A549 (cell line): ENCODE results near the gene IRF4. TPM values are rescaled to one million over a fixed set of nuclear protein-coding genes. Genes with fewer than 3 reads are reported as not detected.

Experiments
- ATAC-seq, 2 experiments: fragments of 200-7000 bp in 1 of 2; fragments of >200 bp in 1 of 2; cut with Nextera tagmentation in 1 of 2; cut with Tn5 transposase in 1 of 2; 3 replicates each; pipeline versions ENCODE4 v1.8.0 to v1.9.1; 2018 to 2020; ENCODE audit warnings: mild to moderate bottlenecking in 1 of 2, moderate library complexity in 1 of 2
- CTCF ChIA-PET: fragments of 300-600 bp; sonication (Branson Sonifier 250); formaldehyde crosslinking; extraction: SDS; loops from one replicate; lab custom pipeline; 2021; ENCODE audit warnings: antibody characterized with exemption, inconsistent platforms; lab: Yijun Ruan, JAX
- POLR2A ChIA-PET: fragments of 350-600 bp; formaldehyde crosslinking; extraction: SDS; loops from one replicate; lab custom pipeline; 2021; ENCODE audit warnings: antibody characterized with exemption, inconsistent platforms; lab: Yijun Ruan, JAX
- DNase-seq, 2 experiments: peaks; one replicate each; pipeline versions ENCODE4 v3.0.0 to v3.0.0-alpha.2; 2011 to 2016; ENCODE audit warnings: low read depth in 1 of 2, low spot score in 1 of 2
- FAIRE-seq: peaks from 2 replicates; lab custom pipeline; 2011; peaks lifted over from hg19 to GRCh38; lab: Jason Lieb, UNC
- H3K27ac ChIP-seq, 2 experiments: fragments of >200 bp; sonication (Bioruptor Twin); formaldehyde crosslinking; 3 replicates each; pipeline ENCODE4 v1.5.1; 2016 to 2017
- H3K4me1 ChIP-seq: fragments of >200 bp; sonication (Bioruptor Twin); formaldehyde crosslinking; 3 replicates; pipeline ENCODE4 v1.6.1; 2016
- H3K4me2 ChIP-seq: fragments of >200 bp; sonication (Bioruptor Twin); formaldehyde crosslinking; 3 replicates; pipeline ENCODE4 v1.6.1; 2016
- H3K4me3 ChIP-seq: fragments of >200 bp; sonication (Bioruptor Twin); formaldehyde crosslinking; 3 replicates; pipeline ENCODE4 v1.5.1; 2016
- H3K9me3 ChIP-seq: fragments of >200 bp; sonication (Bioruptor Twin); formaldehyde crosslinking; 3 replicates; pipeline ENCODE4 v1.6.1; 2016
- ATOH8 ChIP-seq: fragments of 250-450 bp; sonication (Bioruptor Pico); IDR thresholded peaks from 2 replicates; pipeline ENCODE4 v1.5.0; 2020; ENCODE audit warnings: low read depth, mild to moderate bottlenecking, moderate library complexity
- CEBPB ChIP-seq, 2 experiments: fragments of >200 bp in 1 of 2; sonication (Bioruptor Twin) in 1 of 2; formaldehyde crosslinking in 1 of 2; IDR thresholded peaks; 2 replicates each; pipeline ENCODE4 v1.6.1; 2012 to 2016
- CHD2 ChIP-seq: fragments of 150-350 bp; IDR thresholded peaks from 2 replicates; pipeline ENCODE4 v1.6.1; 2014; ENCODE audit warnings: low read length; ENCODE audit not compliant: partially characterized antibody
- CTCF ChIP-seq: fragments of >200 bp; sonication (Bioruptor Twin); formaldehyde crosslinking; IDR thresholded peaks from 3 replicates; pipeline ENCODE4 v1.5.1; 2016
- EP300 ChIP-seq, 2 experiments: fragments of >200 bp; sonication (Bioruptor Twin); formaldehyde crosslinking; IDR thresholded peaks; 2 replicates in 1 of 2; 3 replicates in 1 of 2; pipeline ENCODE4 v1.6.1; 2016 to 2017
- FOSL2 ChIP-seq, 2 experiments: fragments of 450-650 bp in 1 of 2; fragments of >200 bp in 1 of 2; sonication (Bioruptor Twin) in 1 of 2; formaldehyde crosslinking; IDR thresholded peaks; 2 replicates each; pipeline versions ENCODE4 v1.5.0 to v1.6.1; 2016 to 2020; ENCODE audit warnings: mild to moderate bottlenecking in 1 of 2, moderate library complexity in 1 of 2
- FOXS1 ChIP-seq: fragments of 250-450 bp; sonication (Bioruptor Pico); IDR thresholded peaks from 2 replicates; pipeline ENCODE4 v1.5.0; 2020; ENCODE audit warnings: mild to moderate bottlenecking, moderate library complexity
- HDAC2 ChIP-seq: fragments of 200-600 bp; sonication (generic); IDR thresholded peaks from 2 replicates; pipeline ENCODE4 v1.6.1; 2016
- HEYL ChIP-seq: fragments of 250-450 bp; sonication (Bioruptor Pico); IDR thresholded peaks from 2 replicates; pipeline ENCODE4 v1.8.0; 2021; ENCODE audit warnings: mild to moderate bottlenecking, moderate library complexity
- HOXA7 ChIP-seq: fragments of 250-450 bp; sonication (Bioruptor Pico); IDR thresholded peaks from 2 replicates; pipeline ENCODE4 v1.5.0; 2020; ENCODE audit warnings: mild to moderate bottlenecking, moderate library complexity
- HOXB13 ChIP-seq: fragments of 250-450 bp; sonication (Bioruptor Pico); IDR thresholded peaks from 2 replicates; pipeline ENCODE4 v1.5.0; 2020; ENCODE audit warnings: low read depth, mild to moderate bottlenecking, moderate library complexity
- HOXB5 ChIP-seq: fragments of 250-450 bp; sonication (Bioruptor Pico); IDR thresholded peaks from 2 replicates; pipeline ENCODE4 v1.5.0; 2020; ENCODE audit warnings: mild to moderate bottlenecking, moderate library complexity
- JUN ChIP-seq, 2 experiments: fragments of >200 bp; sonication (Bioruptor Twin); formaldehyde crosslinking; IDR thresholded peaks; 2 replicates in 1 of 2; 3 replicates in 1 of 2; pipeline ENCODE4 v1.6.1; 2016 to 2017
- JUNB ChIP-seq: fragments of >200 bp; sonication (Bioruptor Twin); formaldehyde crosslinking; IDR thresholded peaks from 2 replicates; pipeline ENCODE4 v1.6.1; 2016
- KDM1A ChIP-seq: fragments of 200-600 bp; sonication (generic); IDR thresholded peaks from 2 replicates; pipeline ENCODE4 v1.6.1; 2016; ENCODE audit warnings: low read depth, mild to moderate bottlenecking
- MAX ChIP-seq: IDR thresholded peaks from 2 replicates; pipeline ENCODE4 v1.6.1; 2012
- MYC ChIP-seq: IDR thresholded peaks from 2 replicates; pipeline ENCODE4 v1.6.1; 2012; ENCODE audit warnings: mild to moderate bottlenecking, inconsistent platforms, low read length, improper control_type of control experiment, borderline replicate concordance
- NPAS2 ChIP-seq: fragments of 250-450 bp; sonication (Bioruptor Pico); IDR thresholded peaks from 2 replicates; pipeline ENCODE4 v1.8.0; 2022; ENCODE audit warnings: mild to moderate bottlenecking, moderate library complexity, borderline replicate concordance
- RFX5 ChIP-seq: fragments of 450-650 bp; IDR thresholded peaks from 2 replicates; pipeline ENCODE4 v1.7.1; 2014; ENCODE audit warnings: antibody characterized with exemption, mild to moderate bottlenecking, moderate library complexity
- RNF2 ChIP-seq: fragments of 200-600 bp; sonication (generic); IDR thresholded peaks from 2 replicates; pipeline ENCODE4 v1.6.1; 2016; ENCODE audit warnings: low read depth, mild to moderate bottlenecking, antibody characterized with exemption, moderate library complexity, borderline replicate concordance
- TFCP2L1 ChIP-seq: fragments of 250-450 bp; sonication (Bioruptor Pico); IDR thresholded peaks from 2 replicates; pipeline ENCODE4 v1.5.0; 2021; ENCODE audit warnings: mild to moderate bottlenecking
- TP53 ChIP-seq: fragments of 250-450 bp; sonication (Bioruptor Pico); IDR thresholded peaks from 2 replicates; pipeline ENCODE4 v1.5.0; 2021; ENCODE audit warnings: mild to moderate bottlenecking, moderate library complexity
- ZSCAN20 ChIP-seq: fragments of 250-450 bp; sonication (Bioruptor Pico); IDR thresholded peaks from 2 replicates; pipeline ENCODE4 v1.8.0; 2022; ENCODE audit warnings: mild to moderate bottlenecking, moderate library complexity
- WGBS: methylation state at CpG from one replicate; pipeline ENCODE4 v1.1.6; 2017; ENCODE audit errors: missing lambda C conversion rate; 5-methylcytosine and 5-hydroxymethylcytosine counted together
- polyA plus RNA-seq, 4 experiments: library from polyadenylated mRNA; depleted of rRNA in 3 of 4; stranded (reverse); fragments of >200 nt; fragmentation: RNase III in 1 of 4; extraction: RNeasy Plus Mini Kit Qiagen cat#74134 plus additional on column Dnase treatment in 1 of 4; gene quantifications; 2 replicates in 3 of 4; 3 replicates in 1 of 4; pipeline ENCODE4 v1.2.3, GENCODE V29; 2011 to 2017

IRF4 gene
- polyA plus RNA-seq, 2 of the 4 experiments (the other 2 are of a cell fraction) = 0.03 TPM

GRCh38 chr6:358847-359246 lies 32.7 kb upstream of the IRF4 start:
- WGBS = 76% methylated on average over 5 of the region's 8 CpGs
- ChIA-PET CTCF (no interaction called here), POLR2A (no interaction called here)
- H3K9me3 ChIP-seq = no peaks in the 10 kb centered on the region
- no peak overlapping the region for H3K4me2 ChIP-seq
- no peak for ATAC-seq
- no peak overlapping the region for H3K4me3 ChIP-seq
- no peak for FAIRE-seq
- TF ChIP-seq RNF2 (no peak), HEYL (CRISPR knock-in tag) (no peak), JUN (IDR thresholded peaks at IDR 0.05) (no peak), KDM1A (no peak), MYC (no peak), RFX5 (no peak), HOXB13 (no peak), FOXS1 (CRISPR knock-in tag) (no peak), TFCP2L1 (CRISPR knock-in tag) (no peak), CTCF (no peak)
- no peak overlapping the region for H3K27ac ChIP-seq
- H3K4me1 ChIP-seq = no peaks in the 10 kb centered on the region
- no peak for DNase-seq

GRCh38 chr6:359261-360035 lies 32.1 kb upstream of the IRF4 start:
- no peak for DNase-seq
- Histone ChIP-seq H3K27ac (no peak overlapping the region), H3K4me2 (no peak overlapping the region), H3K4me1 (no peaks in the 10 kb centered on the region), H3K9me3 (peaks cover 2% of the 10 kb centered on the region; the same call in 1 of the 3 replicates), H3K4me3 (no peak overlapping the region)
- ChIA-PET CTCF (no interaction called here), POLR2A (no interaction called here)
- TF ChIP-seq ZSCAN20 = no peak
- no peak for TF ChIP-seq NPAS2 (CRISPR knock-in tag)
- no peak for TF ChIP-seq EP300 (IDR thresholded peaks at IDR 0.05)
- TF ChIP-seq HOXA7 (CRISPR knock-in tag) = no peak
- no peak for TF ChIP-seq JUNB
- TF ChIP-seq HDAC2 = no peak
- no peak for TF ChIP-seq TP53 (CRISPR knock-in tag)
- TF ChIP-seq CEBPB (IDR thresholded peaks at IDR 0.05) = no peak
- TF ChIP-seq ATOH8 (CRISPR knock-in tag) = no peak
- no peak for TF ChIP-seq CHD2
- FAIRE-seq = no peak
- WGBS = 84% methylated on average over 11 of the region's 20 CpGs
- ATAC-seq = no peak

GRCh38 chr6:360349-360748 lies 31.2 kb upstream of the IRF4 start:
- CTCF ChIA-PET = interaction anchor here (1.3 to 1.4 kb wide), 2 partner anchors 9 to 11 kb away, joined by 3 to 6 read pairs; no protein-coding TSS in a partner anchor

More at GRCh38 chr6:360349-360748, 31.2 kb upstream of the IRF4 start:
- no peak overlapping the region for H3K4me2 ChIP-seq
- TF ChIP-seq FOSL2 (IDR thresholded peaks at IDR 0.05) (no peak), FOSL2 (CRISPR knock-in tag; IDR thresholded peaks at IDR 0.05) (no peak), CHD2 (no peak), CEBPB (IDR thresholded peaks at IDR 0.05) (no peak), NPAS2 (CRISPR knock-in tag) (no peak), MAX (no peak), HOXB5 (CRISPR knock-in tag) (no peak)
- H3K4me3 ChIP-seq = no peak overlapping the region
- ATAC-seq (no peak), DNase-seq (no peak), FAIRE-seq (no peak)
- POLR2A ChIA-PET = no interaction called here
- H3K9me3 ChIP-seq = peaks cover 2% of the 10 kb centered on the region; the same call in 1 of the 3 replicates
- H3K4me1 ChIP-seq = no peaks in the 10 kb centered on the region
- H3K27ac ChIP-seq = no peak overlapping the region
- WGBS = 93% methylated on average over 5 of the region's 5 CpGs
